Fibroblast of mammary gland (primary cell): ENCODE results near the gene GJE1.
"Not testable (repeated sequence)": the region's sequence is repeated elsewhere in the genome, so short reads cannot be mapped to it uniquely, and the experiment has no call there.

Experiments
- DNase-seq: peaks from one replicate; pipeline ENCODE4 v3.0.0-alpha.2; 2010; ENCODE audit warnings: low read depth
- H3K4me3 ChIP-seq: 2 replicates; pipeline ENCODE4 v1.5.1; 2011; ENCODE audit warnings: low read depth, mild to moderate bottlenecking, low read length, moderate library complexity; ENCODE audit not compliant: control insufficient read depth
- TF ChIP-seq, protein P1 (sequence below): conservative IDR thresholded peaks from 2 replicates; pipeline ENCODE4 v1.5.1; 2011; ENCODE audit warnings: low read depth, low read length, inconsistent platforms; ENCODE audit not compliant: control insufficient read depth, insufficient read depth

Gene GJE1

DNA sequence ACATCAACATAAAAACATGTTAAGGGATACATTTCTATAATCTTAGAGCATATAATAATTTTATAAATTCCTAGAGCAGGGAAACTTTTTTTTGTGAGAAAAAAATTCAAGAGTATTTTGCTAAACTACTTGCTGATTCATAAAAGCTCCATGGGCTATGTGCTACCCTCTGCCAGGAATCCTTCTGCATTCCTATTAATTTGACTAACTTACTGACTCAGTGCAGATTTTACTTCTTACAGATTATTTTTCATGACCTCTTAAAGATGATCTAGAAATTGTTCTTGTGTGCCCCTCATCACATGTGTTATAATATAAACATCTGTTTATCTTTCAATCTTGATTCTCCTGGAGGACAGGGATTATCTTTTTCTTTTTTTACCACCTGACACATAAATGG is 20.0 kb downstream of the GJE1 start:
- TF ChIP-seq, protein P1, sequence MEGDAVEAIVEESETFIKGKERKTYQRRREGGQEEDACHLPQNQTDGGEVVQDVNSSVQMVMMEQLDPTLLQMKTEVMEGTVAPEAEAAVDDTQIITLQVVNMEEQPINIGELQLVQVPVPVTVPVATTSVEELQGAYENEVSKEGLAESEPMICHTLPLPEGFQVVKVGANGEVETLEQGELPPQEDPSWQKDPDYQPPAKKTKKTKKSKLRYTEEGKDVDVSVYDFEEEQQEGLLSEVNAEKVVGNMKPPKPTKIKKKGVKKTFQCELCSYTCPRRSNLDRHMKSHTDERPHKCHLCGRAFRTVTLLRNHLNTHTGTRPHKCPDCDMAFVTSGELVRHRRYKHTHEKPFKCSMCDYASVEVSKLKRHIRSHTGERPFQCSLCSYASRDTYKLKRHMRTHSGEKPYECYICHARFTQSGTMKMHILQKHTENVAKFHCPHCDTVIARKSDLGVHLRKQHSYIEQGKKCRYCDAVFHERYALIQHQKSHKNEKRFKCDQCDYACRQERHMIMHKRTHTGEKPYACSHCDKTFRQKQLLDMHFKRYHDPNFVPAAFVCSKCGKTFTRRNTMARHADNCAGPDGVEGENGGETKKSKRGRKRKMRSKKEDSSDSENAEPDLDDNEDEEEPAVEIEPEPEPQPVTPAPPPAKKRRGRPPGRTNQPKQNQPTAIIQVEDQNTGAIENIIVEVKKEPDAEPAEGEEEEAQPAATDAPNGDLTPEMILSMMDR = no peak
- DNase-seq = peak; percentile 79
- no peak overlapping the region for H3K4me3 ChIP-seq

GRCh38 chr6:142153196-142153595 is 20.5 kb downstream of the GJE1 start:
- no peak overlapping the region for H3K4me3 ChIP-seq
- TF ChIP-seq, protein P1 = no peak
- DNase-seq = no peak

- no peak overlapping the region for H3K4me3 ChIP-seq
- TF ChIP-seq, protein P1 = no peak
- no peak for DNase-seq
Observed at GRCh38 chr6:142154336-142154735, 21.6 kb downstream of the GJE1 start.

DNA sequence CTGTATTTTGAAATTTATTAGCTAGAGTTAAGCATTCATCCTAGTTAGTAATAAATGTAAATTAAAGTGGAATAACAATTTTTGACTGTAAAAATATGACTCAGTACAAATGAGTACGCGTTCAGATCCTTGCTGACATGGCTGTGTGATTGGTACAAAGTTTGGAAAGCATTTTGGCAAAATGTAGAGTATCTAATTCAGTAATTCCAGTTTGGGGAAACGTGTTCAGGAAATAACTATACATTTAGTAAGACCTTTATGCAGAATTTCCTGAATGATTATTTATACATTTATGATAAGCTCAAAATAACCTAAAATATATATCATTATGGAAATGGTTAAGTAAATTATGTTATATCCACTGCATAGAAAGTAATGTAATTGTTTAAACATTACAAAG is 22.4 kb downstream of the GJE1 start:
- H3K4me3 ChIP-seq = no peak overlapping the region
- DNase-seq = peak; percentile 30
- TF ChIP-seq, protein P1 = no peak

DNA sequence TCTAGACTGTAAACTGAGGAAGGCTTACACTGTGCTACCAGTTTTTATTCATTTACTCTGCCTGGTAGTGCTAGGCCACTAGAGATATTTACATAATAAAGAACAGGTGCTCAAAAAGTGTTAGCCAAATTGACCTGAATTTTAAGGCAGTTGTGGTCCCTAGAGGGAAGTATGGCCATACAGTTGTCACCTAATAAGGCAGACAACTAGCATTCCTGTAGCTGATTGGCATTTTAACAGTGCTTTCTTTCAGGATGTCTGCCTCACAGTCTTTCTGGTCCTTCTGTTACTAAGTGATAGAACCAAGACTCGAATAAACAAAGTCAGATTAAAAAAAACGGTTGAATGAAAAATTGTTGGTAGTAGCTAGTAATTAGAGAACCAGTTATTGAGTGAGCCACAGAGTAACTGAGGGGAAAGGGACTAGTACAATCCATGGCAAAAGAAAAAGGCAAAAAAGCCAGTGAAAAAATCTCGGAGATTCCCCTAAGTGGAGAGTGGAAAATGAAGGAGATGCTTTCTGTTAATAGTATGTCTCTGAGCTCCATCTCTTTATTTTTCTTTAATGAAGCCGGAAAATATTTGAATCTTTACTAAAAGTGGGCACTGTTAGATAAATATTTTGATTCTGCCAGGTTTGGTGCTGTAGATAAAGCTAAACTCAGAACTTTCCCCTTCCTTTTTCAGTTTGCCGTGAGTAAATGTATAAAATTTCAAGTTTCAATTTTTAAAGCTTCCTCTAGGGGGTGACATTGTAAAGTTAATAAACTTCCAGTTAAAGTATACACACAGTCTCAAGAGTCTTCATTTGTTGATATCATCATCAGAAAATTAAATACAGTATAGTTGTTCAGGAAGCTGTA is 23.4 kb downstream of the GJE1 start:
- no peak overlapping the region for H3K4me3 ChIP-seq
- TF ChIP-seq, protein P1 = peak; percentile 37
- DNase-seq = peak; percentile 32

DNA sequence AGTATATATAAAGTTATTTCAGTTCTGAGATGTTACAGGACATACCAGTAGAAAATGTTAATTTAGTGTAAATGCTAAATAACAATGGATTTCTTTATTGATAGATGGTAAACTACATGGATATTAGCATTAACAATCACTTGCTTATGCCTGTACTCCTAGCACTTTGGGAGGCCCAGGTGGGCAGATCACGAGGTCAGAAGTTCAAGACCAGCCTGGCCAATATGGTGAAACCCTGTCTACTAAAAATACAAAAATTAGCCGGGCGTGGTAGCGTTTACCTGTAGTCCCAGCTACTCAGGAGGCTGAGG is 24.0 kb downstream of the GJE1 start:
- H3K4me3 ChIP-seq, DNase-seq: not testable (repeated sequence)

GRCh38 chr6:142162780-142163179 is 30.1 kb downstream of the GJE1 start:
- no peak for DNase-seq
- H3K4me3 ChIP-seq = no peak overlapping the region
- TF ChIP-seq, protein P1 = no peak
